ENCODE measurements around the gene DPYD. TPM values are rescaled to one million over a fixed set of nuclear protein-coding genes. Genes with fewer than 3 reads are reported as not detected.

Gene DPYD
- total RNA-seq, 4 donors from 2014 or later: 30.6 to 58.4 (median 35.4) TPM

DNA sequence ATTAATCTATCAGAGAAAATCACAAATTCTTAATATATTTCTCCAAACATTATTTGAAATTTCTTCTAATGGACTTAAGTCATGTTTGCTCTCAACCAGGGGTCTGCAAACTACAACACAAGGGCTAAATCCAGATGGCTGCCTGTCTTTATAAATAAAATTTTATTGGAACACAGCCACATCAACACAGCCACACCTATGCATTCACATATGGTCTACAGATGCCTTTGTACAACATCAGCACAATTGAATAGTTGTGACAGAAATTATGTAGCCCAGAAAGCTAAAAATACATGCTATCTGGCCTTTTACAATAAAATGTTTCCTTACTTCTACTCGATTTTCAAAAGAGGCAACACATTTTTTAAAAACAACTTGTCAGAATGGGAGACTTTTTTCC is 103.9 kb downstream of the DPYD start:
- intact Hi-C loops (cut with DNase I): no loop called here
- no peak for DNase-seq
- TF ChIP-seq POLR2A (IDR thresholded peaks at IDR 0.05): no peak
- TF ChIP-seq, protein P1, sequence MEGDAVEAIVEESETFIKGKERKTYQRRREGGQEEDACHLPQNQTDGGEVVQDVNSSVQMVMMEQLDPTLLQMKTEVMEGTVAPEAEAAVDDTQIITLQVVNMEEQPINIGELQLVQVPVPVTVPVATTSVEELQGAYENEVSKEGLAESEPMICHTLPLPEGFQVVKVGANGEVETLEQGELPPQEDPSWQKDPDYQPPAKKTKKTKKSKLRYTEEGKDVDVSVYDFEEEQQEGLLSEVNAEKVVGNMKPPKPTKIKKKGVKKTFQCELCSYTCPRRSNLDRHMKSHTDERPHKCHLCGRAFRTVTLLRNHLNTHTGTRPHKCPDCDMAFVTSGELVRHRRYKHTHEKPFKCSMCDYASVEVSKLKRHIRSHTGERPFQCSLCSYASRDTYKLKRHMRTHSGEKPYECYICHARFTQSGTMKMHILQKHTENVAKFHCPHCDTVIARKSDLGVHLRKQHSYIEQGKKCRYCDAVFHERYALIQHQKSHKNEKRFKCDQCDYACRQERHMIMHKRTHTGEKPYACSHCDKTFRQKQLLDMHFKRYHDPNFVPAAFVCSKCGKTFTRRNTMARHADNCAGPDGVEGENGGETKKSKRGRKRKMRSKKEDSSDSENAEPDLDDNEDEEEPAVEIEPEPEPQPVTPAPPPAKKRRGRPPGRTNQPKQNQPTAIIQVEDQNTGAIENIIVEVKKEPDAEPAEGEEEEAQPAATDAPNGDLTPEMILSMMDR (IDR thresholded peaks at IDR 0.05): no peak
- Histone ChIP-seq H3K36me3 (no peaks in the 10 kb centered on the region), H3K4me1 (no peaks in the 10 kb centered on the region), H3K27me3 (no peaks in the 10 kb centered on the region), H3K9me3 (no peaks in the 10 kb centered on the region), H3K27ac (no peak overlapping the region), H3K4me3 (no peak overlapping the region)
- 47 to 60% methylated on average over 1 of the region's 1 CpG for WGBS, 2 donors

DNA sequence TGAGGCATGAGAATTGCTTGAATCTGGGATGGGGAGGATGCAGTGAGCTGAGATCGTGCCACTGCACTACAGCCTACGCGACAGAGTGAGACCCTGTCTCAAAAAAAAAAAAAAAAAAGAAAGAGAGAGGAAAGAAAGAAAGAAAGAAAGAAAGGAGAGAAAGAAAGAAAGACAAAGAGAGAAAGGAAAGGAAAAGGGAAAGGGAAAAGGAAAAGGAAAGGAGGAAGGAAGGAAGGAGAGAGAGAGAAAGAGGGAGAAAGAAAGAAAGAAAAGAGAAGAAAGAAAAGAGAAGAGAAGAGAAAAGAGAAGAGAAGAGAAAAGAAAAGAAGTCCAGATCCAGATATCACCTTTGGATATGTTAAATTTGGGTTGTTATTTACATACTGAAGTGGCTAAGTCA is 106.0 kb downstream of the DPYD start:
- H3K4me3 ChIP-seq: no peak overlapping the region
- H3K27ac ChIP-seq: no peak overlapping the region
- no peaks in the 10 kb centered on the region for H3K9me3 ChIP-seq
- H3K27me3 ChIP-seq: no peaks in the 10 kb centered on the region
- DNase-seq: no peak
- H3K36me3 ChIP-seq: no peaks in the 10 kb centered on the region
- TF ChIP-seq, protein P1 (IDR thresholded peaks at IDR 0.05): no peak
- TF ChIP-seq POLR2A (IDR thresholded peaks at IDR 0.05): no peak
- H3K4me1 ChIP-seq: no peaks in the 10 kb centered on the region
- intact Hi-C loops (cut with DNase I): no loop called here
- 100% methylated on average over 3 of the region's 3 CpGs for WGBS, 2 donors

DNA sequence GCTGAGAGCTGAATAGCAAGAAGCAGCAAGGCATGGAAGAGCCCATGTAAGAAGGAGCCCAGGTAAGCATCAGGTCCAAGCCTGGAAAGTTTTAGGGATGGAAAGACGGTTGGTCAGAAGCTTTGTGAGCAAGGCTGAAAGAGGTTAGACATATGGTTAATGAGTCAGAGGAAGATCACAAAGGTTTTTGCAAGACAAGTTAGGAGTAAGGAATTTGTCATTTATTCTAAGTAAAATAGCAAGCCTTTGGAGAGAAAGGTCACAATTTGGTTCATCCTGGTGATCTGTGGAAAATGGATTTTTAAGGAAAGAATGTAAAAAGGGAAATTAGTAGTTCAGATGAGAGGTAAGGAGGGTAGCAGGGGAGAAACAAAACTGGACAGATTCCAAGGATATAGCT is 106.7 kb downstream of the DPYD start:
- H3K4me1 ChIP-seq: no peaks in the 10 kb centered on the region
- no peaks in the 10 kb centered on the region for H3K9me3 ChIP-seq
- 60 to 78% methylated on average over 1 of the region's 1 CpG for WGBS, 2 donors
- TF ChIP-seq, protein P1 (IDR thresholded peaks at IDR 0.05): no peak
- TF ChIP-seq POLR2A (IDR thresholded peaks at IDR 0.05): no peak
- no peaks in the 10 kb centered on the region for H3K27me3 ChIP-seq
- no peak overlapping the region for H3K4me3 ChIP-seq
- no peak overlapping the region for H3K27ac ChIP-seq
- DNase-seq: no peak
- intact Hi-C loops (cut with DNase I): no loop called here
- H3K36me3 ChIP-seq: no peaks in the 10 kb centered on the region

DNA sequence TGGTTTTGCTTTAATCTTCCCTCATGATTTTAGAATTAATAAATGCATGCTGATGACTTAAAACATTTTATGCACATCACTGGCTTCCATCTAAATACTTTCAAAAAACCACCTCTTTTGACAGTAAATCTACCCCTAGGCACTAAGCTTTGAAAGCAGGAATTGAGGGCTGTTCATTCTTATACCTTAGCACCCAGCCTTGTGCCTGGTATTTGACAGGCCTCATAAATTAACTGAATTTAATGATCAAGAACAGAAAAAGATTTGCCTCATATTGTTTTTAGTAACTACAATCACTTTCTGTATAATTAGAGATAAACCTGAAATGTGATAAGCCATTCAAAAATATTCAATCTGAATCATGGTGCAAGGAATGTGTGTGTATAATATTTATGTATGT is 108.8 kb downstream of the DPYD start:
- Histone ChIP-seq H3K36me3 (no peaks in the 10 kb centered on the region), H3K27me3 (no peaks in the 10 kb centered on the region), H3K4me3 (no peak overlapping the region), H3K27ac (no peak overlapping the region), H3K4me1 (no peaks in the 10 kb centered on the region), H3K9me3 (no peaks in the 10 kb centered on the region)
- intact Hi-C loops (cut with DNase I): no loop called here
- DNase-seq: no peak
- TF ChIP-seq, protein P1 (IDR thresholded peaks at IDR 0.05): no peak
- TF ChIP-seq POLR2A (IDR thresholded peaks at IDR 0.05): no peak

DNA sequence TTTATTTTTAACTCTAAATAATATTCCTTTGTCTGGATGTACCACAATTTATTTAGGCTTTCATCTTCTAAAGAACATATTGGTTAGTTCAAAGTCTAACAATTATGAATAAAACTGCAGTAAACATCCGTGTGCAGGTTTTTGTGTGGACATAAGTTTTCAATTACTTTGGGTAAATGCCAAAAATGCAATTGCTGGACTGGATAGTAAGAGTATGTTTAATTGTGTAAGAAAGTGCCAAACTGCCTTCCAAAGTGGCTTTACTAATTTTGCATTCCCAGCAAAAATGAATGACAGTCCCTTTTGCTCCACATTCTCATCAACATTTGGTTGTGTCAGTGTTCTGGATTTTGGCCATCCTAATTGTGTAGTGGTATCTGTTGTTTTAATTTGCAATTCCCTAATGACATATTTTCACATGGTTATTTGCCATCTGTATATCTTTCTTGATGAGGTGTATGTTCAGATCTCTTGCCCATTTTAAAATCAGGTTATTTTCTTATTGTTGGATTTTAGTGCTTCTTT is 113.8 kb downstream of the DPYD start:
- Histone ChIP-seq H3K4me1 (no peaks in the 10 kb centered on the region), H3K27ac (no peak overlapping the region), H3K27me3 (no peaks in the 10 kb centered on the region), H3K36me3 (no peaks in the 10 kb centered on the region), H3K4me3 (no peak overlapping the region), H3K9me3 (no peaks in the 10 kb centered on the region)
- WGBS, 2 donors: 50 to 59% methylated on average over 1 of the region's 1 CpG
- intact Hi-C loops (cut with DNase I): no loop called here
- no peak for TF ChIP-seq POLR2A (IDR thresholded peaks at IDR 0.05)
- TF ChIP-seq, protein P1 (IDR thresholded peaks at IDR 0.05): no peak
- no peak for DNase-seq
